ENCODE results near the gene NFILZ. TPM values are rescaled to one million over a fixed set of nuclear protein-coding genes. Genes with fewer than 3 reads are reported as not detected.

NFILZ gene
- total and polyA plus RNA-seq, 10 donors = not detected

- Histone ChIP-seq H3K9me3 (no peaks in the 10 kb centered on the region), H3K4me3 (no peak overlapping the region), H3K27ac (peak overlapping the region in 3 of 8 donors; percentile 8 to 58 (median 30)), H3K36me3 (no peaks in the 10 kb centered on the region), H3K27me3 (replicated peaks in 1 of 7) (peaks cover 0 to 26% (median 10%) of the 10 kb centered on the region in 7 donors), H3K4me1 (peaks cover 0 to 52% (median 25%) of the 10 kb centered on the region in 6 donors)
- no peak for DNase-seq
- intact Hi-C loops (cut with DNase I; ENCODE audit: low total_unique reads) = no loop called here
- TF ChIP-seq, protein P1, sequence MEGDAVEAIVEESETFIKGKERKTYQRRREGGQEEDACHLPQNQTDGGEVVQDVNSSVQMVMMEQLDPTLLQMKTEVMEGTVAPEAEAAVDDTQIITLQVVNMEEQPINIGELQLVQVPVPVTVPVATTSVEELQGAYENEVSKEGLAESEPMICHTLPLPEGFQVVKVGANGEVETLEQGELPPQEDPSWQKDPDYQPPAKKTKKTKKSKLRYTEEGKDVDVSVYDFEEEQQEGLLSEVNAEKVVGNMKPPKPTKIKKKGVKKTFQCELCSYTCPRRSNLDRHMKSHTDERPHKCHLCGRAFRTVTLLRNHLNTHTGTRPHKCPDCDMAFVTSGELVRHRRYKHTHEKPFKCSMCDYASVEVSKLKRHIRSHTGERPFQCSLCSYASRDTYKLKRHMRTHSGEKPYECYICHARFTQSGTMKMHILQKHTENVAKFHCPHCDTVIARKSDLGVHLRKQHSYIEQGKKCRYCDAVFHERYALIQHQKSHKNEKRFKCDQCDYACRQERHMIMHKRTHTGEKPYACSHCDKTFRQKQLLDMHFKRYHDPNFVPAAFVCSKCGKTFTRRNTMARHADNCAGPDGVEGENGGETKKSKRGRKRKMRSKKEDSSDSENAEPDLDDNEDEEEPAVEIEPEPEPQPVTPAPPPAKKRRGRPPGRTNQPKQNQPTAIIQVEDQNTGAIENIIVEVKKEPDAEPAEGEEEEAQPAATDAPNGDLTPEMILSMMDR (IDR thresholded peaks at IDR 0.05 in 8 of 11, conservative IDR thresholded peaks at IDR 0.05 in 3 of 11) = no peak
- TF ChIP-seq POLR2AphosphoS5 (IDR thresholded peaks at IDR 0.05) (no peak), POLR2A (IDR thresholded peaks at IDR 0.05) (no peak)
- 51 to 69% (median 58%) methylated on average over 9 to 12 of the region's 12 CpGs for WGBS, 5 donors
These were observed 18.3 kb upstream of the NFILZ start for GRCh38 chr19:8611877-8612806.

GRCh38 chr19:8612807-8613171 lies 17.6 kb upstream of the NFILZ start:
- intact Hi-C loops (cut with DNase I; ENCODE audit: low total_unique reads) = no loop called here
- TF ChIP-seq, protein P1 (IDR thresholded peaks at IDR 0.05 in 8 of 11, conservative IDR thresholded peaks at IDR 0.05 in 3 of 11) = no peak
- no peak for TF ChIP-seq POLR2AphosphoS5 (IDR thresholded peaks at IDR 0.05)
- TF ChIP-seq POLR2A (IDR thresholded peaks at IDR 0.05) = no peak
- H3K4me1 ChIP-seq = peaks cover 0 to 52% (median 25%) of the 10 kb centered on the region in 6 donors
- no peak overlapping the region for H3K27ac ChIP-seq
- no peak overlapping the region for H3K4me3 ChIP-seq
- no peaks in the 10 kb centered on the region for H3K9me3 ChIP-seq
- peaks cover 0 to 26% (median 10%) of the 10 kb centered on the region in 7 donors for H3K27me3 ChIP-seq (replicated peaks in 1 of 7)
- no peak for DNase-seq
- H3K36me3 ChIP-seq = no peaks in the 10 kb centered on the region
- 45 to 57% (median 55%) methylated on average over 5 of the region's 5 CpGs for WGBS, 5 donors

- Histone ChIP-seq H3K4me1 (peaks cover 0 to 37% (median 12%) of the 10 kb centered on the region in 6 donors), H3K27me3 (replicated peaks in 1 of 7) (peaks cover 0 to 14% (median 7%) of the 10 kb centered on the region in 7 donors), H3K9me3 (no peaks in the 10 kb centered on the region), H3K4me3 (no peak overlapping the region), H3K36me3 (no peaks in the 10 kb centered on the region), H3K27ac (no peak overlapping the region)
- 82 to 93% (median 84%) methylated on average over 2 of the region's 2 CpGs for WGBS, 5 donors
- intact Hi-C loops (cut with DNase I; ENCODE audit: low total_unique reads) = no loop called here
- DNase-seq = no peak
- TF ChIP-seq POLR2A (IDR thresholded peaks at IDR 0.05) = no peak
- TF ChIP-seq POLR2AphosphoS5 (IDR thresholded peaks at IDR 0.05) = no peak
- TF ChIP-seq, protein P1 (IDR thresholded peaks at IDR 0.05 in 8 of 11, conservative IDR thresholded peaks at IDR 0.05 in 3 of 11) = no peak
These were observed 16.0 kb upstream of the NFILZ start for GRCh38 chr19:8614455-8614854.

- peaks cover 0 to 32% (median 6%) of the 10 kb centered on the region in 6 donors for H3K4me1 ChIP-seq
- no peak for DNase-seq
- peaks cover 0 to 8% (median under 1%) of the 10 kb centered on the region in 7 donors for H3K27me3 ChIP-seq (replicated peaks in 1 of 7)
- intact Hi-C loops (cut with DNase I; ENCODE audit: low total_unique reads) = no loop called here
- no peak for TF ChIP-seq POLR2AphosphoS5 (IDR thresholded peaks at IDR 0.05)
- TF ChIP-seq, protein P1 (IDR thresholded peaks at IDR 0.05 in 8 of 11, conservative IDR thresholded peaks at IDR 0.05 in 3 of 11) = no peak
- no peak for TF ChIP-seq POLR2A (IDR thresholded peaks at IDR 0.05)
- WGBS, 5 donors = 36 to 51% (median 43%) methylated on average over 6 of the region's 6 CpGs
- H3K27ac ChIP-seq = no peak overlapping the region
- H3K4me3 ChIP-seq = no peak overlapping the region
- no peaks in the 10 kb centered on the region for H3K36me3 ChIP-seq
- H3K9me3 ChIP-seq = no peaks in the 10 kb centered on the region
These were observed 15.4 kb upstream of the NFILZ start for GRCh38 chr19:8615024-8615423.
